Suprapubic skin (tissue), 3 donors: ENCODE results near the gene SPATA3.

ENCODE experiments used
- CTCF ChIP-seq, 2 donors: fragments of 200-600 bp in 1 of 2; fragments of 450-650 bp in 1 of 2; sonication (generic) in 1 of 2; IDR thresholded peaks; one replicate each; pipeline ENCODE4 v1.5.1; 2016 to 2019; ENCODE audit warnings: antibody characterized with exemption in 2 of 2, mild to moderate bottlenecking in 1 of 2, moderate library complexity in 1 of 2
- POLR2AphosphoS5 ChIP-seq, 3 donors: sonication (generic); formaldehyde crosslinking; IDR thresholded peaks; one replicate each; pipeline ENCODE4 v1.6.1; 2017; ENCODE audit warnings: antibody characterized with exemption in 3 of 3

DNA sequence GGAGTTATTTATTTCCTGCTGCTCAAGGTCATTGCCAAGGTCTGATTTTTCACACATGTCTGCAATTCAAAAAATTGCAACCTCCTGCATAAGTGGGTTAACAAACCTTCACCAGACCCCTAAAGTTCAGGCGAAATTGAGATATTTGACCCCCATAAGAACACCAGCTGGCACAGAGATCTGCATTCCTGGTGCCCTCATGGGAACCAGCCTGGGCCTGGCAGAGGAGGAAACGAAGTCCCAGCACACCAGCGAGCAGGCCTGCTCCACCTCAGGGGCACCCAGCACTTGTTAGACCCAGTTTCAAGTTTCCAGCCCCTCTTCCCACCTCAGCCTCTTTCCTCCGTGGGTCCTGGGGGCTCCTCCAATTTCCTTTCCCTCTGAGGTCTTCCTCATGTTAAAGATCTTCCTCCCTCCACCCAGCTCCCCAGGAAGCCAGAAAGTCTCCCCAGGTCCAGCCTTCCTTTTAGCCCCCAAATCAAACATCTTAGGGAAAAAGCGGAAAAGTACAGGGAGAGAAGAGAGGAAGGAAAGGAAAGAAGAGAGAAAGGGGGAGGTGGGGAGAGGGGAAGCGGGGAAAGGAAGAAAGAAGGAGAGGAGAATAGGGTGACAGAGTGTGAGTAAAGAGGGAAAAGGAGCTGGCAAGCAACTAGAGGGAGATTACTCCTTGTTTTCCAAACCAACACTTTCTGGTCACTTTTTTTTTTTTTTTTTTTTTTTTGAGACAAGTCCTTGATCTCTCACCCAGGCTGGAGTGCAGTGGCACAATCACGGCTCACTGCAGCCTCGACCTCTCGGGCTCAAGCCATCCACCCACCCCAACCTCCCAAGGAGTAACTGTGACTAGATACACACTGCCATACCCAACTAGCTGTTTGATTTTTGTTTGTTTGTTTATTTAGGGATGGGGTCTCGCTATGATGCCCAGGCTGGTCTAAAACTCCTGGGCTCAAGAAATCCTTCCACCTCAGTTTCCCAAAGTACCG is 37.5 kb downstream of the SPATA3 start:
- TF ChIP-seq CTCF (IDR thresholded peaks at IDR 0.05) = no peak
- TF ChIP-seq POLR2AphosphoS5 (IDR thresholded peaks at IDR 0.05) = no peak
